Osteocyte (in vitro differentiated cells): Measurements from ENCODE around the gene NAA60. TPM values are rescaled to one million over a fixed set of nuclear protein-coding genes. Genes with fewer than 3 reads are reported as not detected.

Experiments used
- DNase-seq: peaks from one replicate; pipeline ENCODE4 v3.0.0; 2021; ENCODE audit warnings: mixed read lengths; ENCODE audit not compliant: unreplicated experiment; ENCODE audit errors: extremely low spot score
- H3K27ac Mint-ChIP-seq: one replicate; pipeline ENCODE4 v1.8.0; 2021; ENCODE audit warnings: mild to moderate bottlenecking, mixed read lengths; ENCODE audit not compliant: unreplicated experiment
- H3K27me3 Mint-ChIP-seq: one replicate; pipeline ENCODE4 v1.8.0; 2021; ENCODE audit warnings: mixed read lengths; ENCODE audit not compliant: unreplicated experiment
- H3K36me3 Mint-ChIP-seq: one replicate; pipeline ENCODE4 v1.8.0; 2021; ENCODE audit warnings: mixed read lengths; ENCODE audit not compliant: unreplicated experiment
- H3K4me1 Mint-ChIP-seq: one replicate; pipeline ENCODE4 v1.8.0; 2021; ENCODE audit warnings: mixed read lengths; ENCODE audit not compliant: unreplicated experiment
- H3K4me3 Mint-ChIP-seq: one replicate; pipeline ENCODE4 v1.8.0; 2021; ENCODE audit warnings: mild to moderate bottlenecking, moderate library complexity, mixed read lengths; ENCODE audit not compliant: unreplicated experiment
- H3K9me3 Mint-ChIP-seq: one replicate; pipeline ENCODE4 v1.8.0; 2021; ENCODE audit warnings: mixed read lengths; ENCODE audit not compliant: unreplicated experiment
- CTCF ChIP-seq: fragments of 200-600 bp; sonication (generic); IDR thresholded peaks from 2 replicates; pipeline ENCODE4 v1.5.0; 2021; ENCODE audit warnings: antibody characterized with exemption, mild to moderate bottlenecking, moderate library complexity
- total RNA-seq: library from RNA; stranded (reverse); gene quantifications from 2 replicates; pipeline ENCODE4 v1.2.1, GENCODE V29; 2021

NAA60 gene
- total RNA-seq, 1 donor from 2014 or later, result 53.9 TPM

- Mint-ChIP-seq H3K36me3 (peaks cover 15% of the 10 kb centered on the region), H3K9me3 (peaks cover 10% of the 10 kb centered on the region), H3K27me3 (peaks cover 3% of the 10 kb centered on the region), H3K4me3 (peak overlapping the region; percentile 96), H3K27ac (peak overlapping the region; percentile 93), H3K4me1 (peaks cover 5% of the 10 kb centered on the region)
- TF ChIP-seq CTCF, result peak; percentile 7
- DNase-seq, result no peak
These were observed 530 bp downstream of the NAA60 start for GRCh38 chr16:3444032-3444388.

GRCh38 chr16:3454093-3454492 is 10.6 kb downstream of the NAA60 start:
- DNase-seq, result no peak
- peaks cover 2% of the 10 kb centered on the region for H3K36me3 Mint-ChIP-seq
- no peaks in the 10 kb centered on the region for H3K9me3 Mint-ChIP-seq
- no peaks in the 10 kb centered on the region for H3K27me3 Mint-ChIP-seq
- H3K4me1 Mint-ChIP-seq, result peaks cover 14% of the 10 kb centered on the region
- H3K27ac Mint-ChIP-seq, result peak overlapping the region; percentile 24
- H3K4me3 Mint-ChIP-seq, result no peak overlapping the region
- TF ChIP-seq CTCF, result no peak

GRCh38 chr16:3454631-3455147 is 11.2 kb downstream of the NAA60 start:
- no peak overlapping the region for H3K4me3 Mint-ChIP-seq

GRCh38 chr16:3457434-3458252 is 14.2 kb downstream of the NAA60 start:
- H3K36me3 Mint-ChIP-seq, result no peaks in the 10 kb centered on the region
- peak overlapping the region; percentile 77 for H3K4me3 Mint-ChIP-seq
- TF ChIP-seq CTCF, result peak; percentile 59
- H3K9me3 Mint-ChIP-seq, result no peaks in the 10 kb centered on the region
- H3K4me1 Mint-ChIP-seq, result peaks cover 42% of the 10 kb centered on the region
- peak overlapping the region; percentile 90 for H3K27ac Mint-ChIP-seq
- DNase-seq, result peak; percentile 97
- no peaks in the 10 kb centered on the region for H3K27me3 Mint-ChIP-seq

More at GRCh38 chr16:3454631-3455147, 11.2 kb downstream of the NAA60 start:
- Mint-ChIP-seq H3K36me3 (peaks cover 2% of the 10 kb centered on the region), H3K9me3 (no peaks in the 10 kb centered on the region), H3K4me1 (peaks cover 20% of the 10 kb centered on the region), H3K27me3 (no peaks in the 10 kb centered on the region), H3K27ac (no peak overlapping the region)
- DNase-seq, result no peak
- no peak for TF ChIP-seq CTCF

- Mint-ChIP-seq H3K36me3 (no peaks in the 10 kb centered on the region), H3K27ac (peak overlapping the region; percentile 92), H3K4me1 (peaks cover 42% of the 10 kb centered on the region), H3K27me3 (no peaks in the 10 kb centered on the region), H3K4me3 (peak overlapping the region; percentile 88), H3K9me3 (no peaks in the 10 kb centered on the region)
- DNase-seq, result no peak
- no peak for TF ChIP-seq CTCF
These were observed 14.9 kb downstream of the NAA60 start for GRCh38 chr16:3458278-3458851.
